HG03460 (cell line): ENCODE results near the gene ENPP1.
"Not testable (repeated sequence)": the region's sequence is repeated elsewhere in the genome, so short reads cannot be mapped to it uniquely, and the experiment has no call there.

Experiments
- ATAC-seq: cut with Tn5 transposase; IDR thresholded peaks from one replicate; pipeline ENCODE4 v1.9.1; 2021; ENCODE audit not compliant: unreplicated experiment

Gene ENPP1

DNA sequence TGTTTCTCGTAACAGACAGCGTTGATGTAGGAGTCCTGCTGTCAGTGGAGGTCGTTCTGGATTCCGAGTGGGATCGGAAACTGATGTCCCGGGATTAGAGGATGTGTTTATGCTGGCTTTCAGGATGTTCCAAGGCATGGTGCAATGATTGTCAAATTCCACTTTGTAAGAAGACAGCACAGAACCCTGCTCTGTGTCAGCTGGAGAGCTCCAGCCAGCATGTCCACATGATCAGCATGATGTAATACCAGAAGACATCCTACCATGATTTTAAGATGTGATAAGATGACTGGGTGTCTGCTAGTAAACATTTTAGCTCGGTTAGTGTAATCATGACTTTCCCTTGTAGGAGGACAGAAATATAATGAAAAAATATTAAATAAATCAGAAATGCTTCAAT, 20.3 kb downstream of the ENPP1 start:
- no peak for ATAC-seq

DNA sequence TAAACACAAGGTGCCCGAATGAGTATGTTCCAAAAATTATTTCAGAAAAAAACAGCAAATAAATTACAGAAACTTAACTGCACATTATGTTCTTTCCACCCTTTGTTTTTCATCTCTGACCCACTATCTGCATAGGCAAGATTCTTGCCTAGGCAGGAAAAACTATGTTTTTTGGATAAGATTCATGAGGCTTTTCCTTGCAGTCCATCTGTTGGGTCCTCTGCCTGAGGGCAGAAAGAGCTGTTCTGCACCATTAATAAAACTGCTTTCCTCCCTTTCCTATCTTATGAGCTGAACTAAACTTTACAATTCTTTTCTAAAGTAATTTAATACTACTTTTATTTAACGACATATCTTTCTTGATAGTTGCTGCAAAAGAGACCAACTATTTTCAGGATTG, 21.1 kb downstream of the ENPP1 start:
- ATAC-seq, result no peak

DNA sequence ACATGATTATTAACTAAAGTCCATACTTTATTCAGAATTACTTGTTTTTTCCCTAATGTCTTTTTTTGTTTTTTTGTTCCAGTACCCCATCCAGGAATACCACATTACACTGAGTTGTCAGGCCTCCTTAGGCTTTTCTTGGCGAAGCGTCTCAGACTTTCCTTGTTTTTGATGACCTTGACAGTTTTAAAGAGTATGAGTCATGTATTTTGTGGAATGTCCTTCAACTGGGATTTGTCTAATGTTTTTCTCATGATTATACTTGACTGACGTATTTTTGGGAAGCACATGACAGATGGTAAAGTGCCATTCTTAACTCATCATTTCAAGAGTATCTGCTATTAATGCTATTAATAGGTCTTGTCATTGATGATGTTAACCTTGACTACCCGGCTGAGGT, 23.6 kb downstream of the ENPP1 start:
- ATAC-seq, result no peak

DNA sequence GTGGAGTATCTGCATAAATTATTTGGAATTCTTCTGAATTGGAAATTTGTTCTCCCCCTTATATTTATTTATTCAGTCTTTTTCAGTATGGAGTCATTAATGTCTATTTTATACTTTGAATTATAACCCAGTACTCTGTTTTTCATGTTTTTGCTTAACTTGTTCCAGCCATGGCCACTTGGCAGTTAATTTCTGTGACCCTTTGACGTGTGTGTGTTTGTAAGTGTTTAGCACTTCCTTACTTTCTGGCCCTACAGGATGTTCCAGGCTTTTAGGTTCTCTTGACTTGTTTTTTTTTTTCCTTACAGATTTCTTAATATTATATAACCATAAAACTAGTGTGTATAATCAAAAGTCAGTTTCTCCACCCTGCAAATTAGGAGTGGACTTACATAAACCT, 24.1 kb downstream of the ENPP1 start:
- ATAC-seq, result no peak

DNA sequence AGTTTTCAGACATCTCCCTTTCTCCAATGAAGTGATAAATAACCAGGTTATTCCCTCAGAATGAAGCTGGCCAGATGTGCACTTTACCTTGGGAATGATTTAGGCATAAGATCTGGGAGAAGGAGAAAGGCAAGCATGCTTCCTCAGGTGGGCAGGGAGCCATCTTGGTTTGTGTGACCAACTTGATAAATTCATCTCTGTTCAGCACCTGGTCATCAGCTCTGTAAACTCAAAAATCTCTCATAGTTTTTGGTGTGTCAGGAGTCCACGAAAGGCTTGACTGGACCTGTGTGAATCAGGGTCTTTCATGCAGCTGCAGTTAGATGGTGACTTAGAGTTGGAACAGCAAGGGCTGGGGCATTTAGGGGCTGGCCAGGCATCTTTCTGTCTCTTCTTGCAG, 24.5 kb downstream of the ENPP1 start:
- ATAC-seq, result no peak

DNA sequence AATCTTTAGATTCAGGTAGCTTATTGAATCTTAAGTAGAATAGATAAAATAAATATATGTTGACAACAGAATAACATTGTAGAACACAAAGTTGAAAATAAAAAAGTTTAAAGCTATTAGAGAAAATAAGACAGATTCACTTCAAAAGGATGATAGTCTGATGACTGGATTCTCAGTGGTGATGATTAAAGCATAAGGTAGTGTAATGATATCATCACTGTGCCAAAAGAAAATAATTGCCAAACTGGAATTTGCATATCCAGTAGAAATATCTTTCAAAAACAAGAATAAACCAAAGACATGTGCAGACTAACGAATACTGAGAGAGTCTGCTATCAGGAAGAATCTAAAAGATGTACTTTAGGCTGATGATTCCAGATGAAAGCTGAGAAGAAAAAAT, 30.2 kb downstream of the ENPP1 start:
- ATAC-seq, result no peak

DNA sequence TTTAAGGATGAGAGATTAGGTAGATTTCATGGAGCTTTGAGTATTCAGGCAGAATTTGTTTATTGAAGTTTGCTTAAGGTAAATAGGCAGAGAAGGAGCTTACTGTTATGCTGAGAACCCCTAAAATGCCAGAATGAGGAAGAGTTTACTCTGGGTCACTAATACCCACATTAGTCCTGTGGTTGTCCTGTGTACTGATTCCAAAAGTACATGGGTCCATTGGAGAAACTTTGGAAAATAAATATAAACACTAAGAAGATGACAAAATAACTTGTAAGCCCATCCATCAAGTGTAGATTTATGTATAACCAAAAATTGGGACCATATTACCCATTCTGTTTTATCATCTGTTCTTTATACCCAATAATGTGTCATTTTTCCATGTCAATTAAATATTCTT, 31.6 kb downstream of the ENPP1 start:
- no peak for ATAC-seq

DNA sequence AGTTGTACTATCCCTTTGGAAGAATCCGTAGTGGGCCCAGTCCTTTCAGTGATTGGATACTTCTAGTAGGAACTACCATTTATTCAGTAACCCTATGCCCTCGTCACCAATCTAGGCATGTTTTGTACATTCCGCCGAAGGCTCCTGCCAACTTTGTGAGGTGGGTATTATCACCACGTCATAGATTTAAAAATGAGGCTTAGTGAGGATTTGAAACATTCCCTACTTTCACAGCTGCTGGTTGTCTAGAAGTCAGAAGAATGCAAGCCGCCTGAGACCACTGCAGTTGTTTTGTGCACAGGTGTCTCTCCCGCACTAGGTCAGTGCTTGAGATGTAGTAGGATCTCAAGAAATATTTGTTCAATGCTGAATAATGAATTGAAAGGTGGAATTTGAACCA, 32.6 kb downstream of the ENPP1 start:
- no peak for ATAC-seq

DNA sequence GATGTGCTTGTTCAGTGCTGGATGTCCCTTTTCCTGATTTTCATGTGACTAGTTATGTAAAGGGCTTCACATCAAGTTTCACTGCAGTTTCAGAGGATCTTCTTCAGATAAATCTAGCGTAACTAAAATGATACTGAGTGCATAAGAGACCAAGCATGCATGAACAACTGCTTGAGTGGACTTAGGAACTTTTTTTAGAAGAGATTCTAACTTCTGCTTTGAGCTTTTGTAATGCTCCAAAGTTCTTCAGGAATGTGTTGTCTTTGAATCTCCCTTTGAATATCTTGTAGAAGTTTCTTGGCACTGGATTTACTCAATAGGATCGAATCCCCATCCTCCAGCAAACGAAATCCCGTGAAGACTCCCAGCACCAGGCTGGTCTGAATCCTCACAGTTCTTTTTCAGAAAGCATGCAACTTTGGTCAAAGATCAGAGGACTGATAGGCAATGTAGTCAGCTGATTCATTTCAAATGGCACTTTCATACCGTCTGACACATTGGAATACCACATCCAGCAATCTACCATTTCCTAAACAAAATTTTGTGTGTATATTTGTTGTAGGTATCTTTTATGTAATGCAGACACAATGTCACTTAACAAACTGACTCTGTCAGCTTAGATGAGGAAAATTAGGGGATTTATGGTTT, 33.2 kb downstream of the ENPP1 start:
- ATAC-seq, result no peak

DNA sequence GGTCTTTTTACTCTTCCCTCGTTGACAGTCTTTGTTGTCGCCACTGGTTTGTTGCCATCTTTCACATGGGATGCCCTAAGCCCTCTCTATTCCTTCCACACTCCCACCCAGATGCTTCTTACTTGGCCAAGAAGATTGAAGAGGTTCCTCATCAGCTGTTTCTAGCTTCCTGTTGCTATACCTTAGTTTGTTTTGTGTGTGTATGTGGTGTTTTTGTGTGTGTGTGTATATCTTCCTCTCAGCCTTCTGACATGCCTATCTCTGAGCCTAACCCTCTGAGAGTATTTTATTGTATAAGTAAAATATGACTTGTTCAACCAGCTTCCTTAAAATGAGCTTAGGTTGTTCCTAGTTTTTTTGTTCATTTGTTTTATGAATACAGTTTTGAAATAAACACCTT, 35.9 kb downstream of the ENPP1 start:
- no peak for ATAC-seq

DNA sequence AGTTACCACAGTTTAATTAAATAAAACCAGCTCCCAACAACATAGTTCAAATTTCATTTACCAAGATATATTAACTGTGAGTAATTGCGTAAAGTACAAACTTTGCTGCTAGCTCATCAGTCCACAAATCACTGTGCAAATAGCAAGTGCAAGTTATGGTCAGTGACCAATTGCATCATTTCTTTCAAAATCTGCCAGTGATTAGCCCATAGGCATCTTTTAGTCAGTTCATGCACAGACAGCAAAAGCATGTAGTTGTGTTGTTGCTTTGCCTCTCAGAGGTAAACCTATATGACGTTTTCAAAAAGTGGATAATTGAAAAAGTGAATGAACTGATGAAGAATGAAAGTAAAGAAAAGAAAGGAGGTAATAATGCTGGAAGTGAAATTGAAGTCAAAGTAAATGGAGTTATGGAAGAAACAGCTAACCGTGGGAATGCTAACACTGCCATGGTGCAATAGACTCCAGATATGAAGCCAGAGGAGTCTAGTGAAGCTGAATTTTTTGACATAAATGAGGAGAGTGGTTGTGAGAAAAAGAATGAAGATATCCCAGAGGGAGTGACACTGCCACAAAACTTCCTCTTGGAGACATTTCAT, 36.5 kb downstream of the ENPP1 start:
- no peak for ATAC-seq

DNA sequence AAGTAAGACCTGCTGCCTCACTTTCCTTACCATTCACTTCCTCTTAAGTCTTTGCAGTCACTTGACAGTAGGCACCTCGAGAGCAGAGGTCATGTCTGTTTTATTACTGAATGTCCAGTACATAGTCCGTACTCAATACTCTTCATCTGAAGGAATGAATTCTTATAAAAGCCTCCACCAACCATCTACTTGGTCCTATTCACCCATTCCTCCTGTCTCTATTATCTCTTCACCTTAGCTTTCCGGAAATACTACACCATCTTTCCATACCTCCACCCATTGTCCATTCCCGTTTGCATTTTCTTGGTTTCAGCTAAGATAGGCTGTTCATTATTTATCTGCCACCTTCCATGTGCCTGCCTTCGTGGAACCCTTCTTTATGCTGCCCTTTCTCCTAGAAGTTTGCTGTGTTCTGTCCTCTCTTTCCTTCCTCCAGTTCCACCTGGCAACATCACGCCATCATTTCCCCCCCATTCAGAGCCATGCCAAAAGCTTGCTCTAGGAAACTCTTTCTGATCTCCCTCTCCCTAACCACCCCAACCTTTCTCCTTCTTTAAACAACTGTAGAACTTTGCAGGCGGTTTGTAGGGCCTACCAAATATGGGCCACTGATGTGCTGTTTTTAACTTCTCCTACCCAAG, 38.3 kb downstream of the ENPP1 start:
- ATAC-seq, result no peak

DNA sequence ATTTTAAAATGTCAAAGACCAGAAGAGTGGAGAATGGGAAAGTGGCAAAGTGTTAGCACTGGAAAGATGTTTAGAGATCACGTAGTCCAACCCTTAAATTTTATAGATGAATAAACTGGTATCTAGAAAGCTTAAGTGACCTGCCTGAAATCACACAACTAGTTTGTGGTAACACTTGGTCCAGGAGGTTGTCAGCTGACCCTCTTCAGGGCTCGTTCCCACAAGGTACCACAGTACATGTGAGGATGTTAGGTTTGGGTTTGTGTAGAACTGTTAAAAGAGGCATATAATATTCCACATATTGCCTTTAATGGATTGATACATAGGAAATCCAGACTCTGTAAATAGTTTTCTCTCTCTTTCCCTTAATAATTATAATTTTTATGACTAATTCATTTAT, 39.1 kb downstream of the ENPP1 start:
- ATAC-seq, result no peak

DNA sequence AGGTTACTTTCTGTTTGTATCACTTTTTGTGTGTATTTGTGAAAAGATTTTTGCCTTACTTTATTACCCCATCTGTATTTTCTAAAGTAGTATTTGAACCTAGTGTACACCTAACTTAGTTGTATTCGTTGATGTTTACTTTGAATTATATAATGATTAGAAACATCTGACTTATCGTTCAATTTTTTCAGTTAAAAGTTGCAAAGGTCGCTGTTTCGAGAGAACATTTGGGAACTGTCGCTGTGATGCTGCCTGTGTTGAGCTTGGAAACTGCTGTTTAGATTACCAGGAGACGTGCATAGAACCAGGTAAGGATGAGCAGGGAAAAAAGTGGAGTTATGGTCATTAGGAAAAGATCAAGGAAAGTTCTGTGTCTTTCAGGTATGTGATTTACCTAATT, 42.0 kb downstream of the ENPP1 start:
- ATAC-seq, result no peak

DNA sequence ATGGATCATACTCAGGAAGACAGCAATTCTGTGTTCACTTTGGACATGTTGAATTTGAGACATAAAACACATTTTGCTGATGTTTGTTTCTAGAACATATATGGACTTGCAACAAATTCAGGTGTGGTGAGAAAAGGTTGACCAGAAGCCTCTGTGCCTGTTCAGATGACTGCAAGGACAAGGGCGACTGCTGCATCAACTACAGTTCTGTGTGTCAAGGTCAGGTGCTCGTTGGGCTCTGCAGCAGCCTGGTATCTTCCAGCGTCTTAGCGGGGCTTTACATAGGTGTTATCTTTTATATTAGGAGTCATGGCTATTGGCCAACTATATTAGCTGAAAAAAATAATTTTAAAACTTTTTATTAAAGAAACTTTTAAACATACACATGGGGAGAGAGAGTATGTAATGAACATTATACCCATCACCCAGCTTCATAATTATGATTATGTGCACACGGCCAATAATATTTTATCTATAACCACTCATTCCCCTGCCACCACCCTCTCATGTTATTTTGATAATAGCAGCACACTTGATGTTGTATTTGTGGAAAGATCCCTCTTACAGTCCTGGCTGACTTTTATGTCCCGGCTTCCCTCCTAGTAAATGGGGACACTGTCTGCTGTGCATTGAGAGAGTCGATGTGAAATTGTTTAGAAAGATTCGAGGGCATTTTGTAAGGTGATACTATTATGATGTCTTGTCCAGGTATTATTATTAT, 43.4 kb downstream of the ENPP1 start:
- no peak for ATAC-seq

DNA sequence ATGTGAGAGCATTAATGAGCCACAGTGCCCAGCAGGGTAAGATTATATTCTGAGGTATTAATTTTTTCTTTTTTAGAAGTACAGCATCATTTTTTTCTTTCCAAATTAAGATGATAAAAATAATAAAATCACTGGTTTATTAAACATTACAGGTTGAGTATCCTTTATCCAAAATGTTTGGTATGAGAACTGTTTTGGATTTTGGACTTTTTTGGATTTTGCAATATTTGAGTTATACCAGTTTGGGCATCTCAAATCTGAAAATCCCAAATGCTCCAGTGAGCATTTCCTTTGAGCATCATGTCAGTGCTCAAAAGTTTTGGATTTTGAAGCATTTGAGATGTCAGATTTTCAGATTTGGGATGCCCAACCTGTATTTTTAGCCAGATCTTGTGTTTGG, 44.4 kb downstream of the ENPP1 start:
- ATAC-seq, result no peak

DNA sequence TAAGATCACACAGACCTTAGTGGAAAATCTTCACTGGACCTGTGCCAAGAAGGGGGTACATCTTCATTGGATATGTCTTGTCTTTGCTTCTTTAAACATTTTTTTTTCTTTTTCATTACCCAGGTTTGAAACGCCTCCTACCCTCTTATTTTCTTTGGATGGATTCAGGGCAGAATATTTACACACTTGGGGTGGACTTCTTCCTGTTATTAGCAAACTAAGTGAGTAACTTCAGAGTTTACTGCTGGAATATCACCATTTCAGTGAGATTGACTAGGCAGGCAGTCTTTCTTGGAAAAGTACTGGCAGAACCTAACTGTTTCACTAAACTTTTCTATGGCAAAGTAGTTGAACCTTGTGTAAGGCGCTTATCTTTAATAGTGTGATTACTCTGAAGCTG, 47.0 kb downstream of the ENPP1 start:
- ATAC-seq, result no peak

DNA sequence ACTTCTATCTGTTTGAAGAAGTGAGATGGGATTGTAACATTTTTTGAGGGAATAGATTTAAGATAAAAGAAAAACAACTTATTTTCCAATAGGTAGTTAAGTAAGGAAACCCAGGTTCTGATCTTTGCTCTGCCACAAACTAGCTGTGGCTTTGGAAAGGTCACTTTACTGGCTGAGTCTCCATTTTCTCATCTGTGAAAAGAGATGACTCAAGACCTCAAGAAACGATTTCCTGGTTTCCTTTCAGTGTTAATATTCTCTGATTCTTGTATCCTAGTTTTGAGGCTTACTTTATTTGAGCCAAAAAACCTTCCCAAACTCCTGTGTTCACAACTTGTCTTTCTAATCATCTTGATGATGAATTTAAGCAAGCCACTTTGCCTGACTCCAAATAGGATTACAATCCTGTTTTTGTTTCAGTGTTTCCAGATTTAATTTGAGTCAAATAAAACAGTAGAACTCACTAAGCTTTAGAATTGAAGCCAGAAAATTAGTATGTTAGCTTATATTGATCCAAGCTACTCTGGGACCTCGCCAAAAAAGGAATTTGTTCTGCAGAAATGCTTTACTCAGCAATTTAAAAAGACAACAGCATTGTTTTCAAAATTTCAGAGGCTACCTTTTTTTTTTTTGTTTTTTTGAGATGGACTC, 51.1 kb downstream of the ENPP1 start:
- ATAC-seq, result no peak

DNA sequence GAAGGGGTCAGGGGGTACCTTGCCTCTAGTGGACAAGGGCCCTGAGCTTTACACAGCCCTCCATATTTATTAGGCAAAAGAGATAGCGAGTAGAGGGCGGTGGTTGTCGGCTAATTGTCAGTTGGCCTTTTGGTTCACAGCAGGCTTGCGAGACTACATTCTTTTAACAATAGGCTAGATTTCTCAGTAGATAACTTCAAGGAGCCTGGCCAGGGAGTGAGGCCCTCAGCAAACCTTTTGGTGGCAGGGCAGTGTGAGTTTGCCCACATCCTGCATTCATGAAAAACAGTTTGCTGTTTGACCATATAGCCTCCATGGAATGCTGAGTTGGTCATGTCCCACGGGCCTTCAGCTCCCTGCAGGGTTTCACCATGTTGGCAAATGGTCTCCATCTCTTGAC, 51.8 kb downstream of the ENPP1 start:
- ATAC-seq, result not testable (repeated sequence)

DNA sequence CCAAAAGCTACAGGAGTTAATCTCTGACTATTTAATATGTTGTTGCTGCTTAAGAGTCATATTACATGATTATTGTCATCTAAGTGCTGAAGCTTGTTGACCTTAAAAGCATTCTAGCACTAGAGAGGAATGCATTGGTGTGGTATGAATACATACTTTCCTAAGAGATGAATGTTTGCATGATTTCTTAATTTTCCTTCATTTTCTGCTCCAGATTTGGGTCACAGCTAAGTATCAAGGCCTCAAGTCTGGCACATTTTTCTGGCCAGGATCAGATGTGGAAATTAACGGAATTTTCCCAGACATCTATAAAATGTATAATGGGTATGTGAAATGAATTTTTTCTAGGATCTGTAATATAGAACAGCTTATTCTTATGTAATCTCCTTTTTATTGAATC, 53.6 kb downstream of the ENPP1 start:
- ATAC-seq, result no peak

DNA sequence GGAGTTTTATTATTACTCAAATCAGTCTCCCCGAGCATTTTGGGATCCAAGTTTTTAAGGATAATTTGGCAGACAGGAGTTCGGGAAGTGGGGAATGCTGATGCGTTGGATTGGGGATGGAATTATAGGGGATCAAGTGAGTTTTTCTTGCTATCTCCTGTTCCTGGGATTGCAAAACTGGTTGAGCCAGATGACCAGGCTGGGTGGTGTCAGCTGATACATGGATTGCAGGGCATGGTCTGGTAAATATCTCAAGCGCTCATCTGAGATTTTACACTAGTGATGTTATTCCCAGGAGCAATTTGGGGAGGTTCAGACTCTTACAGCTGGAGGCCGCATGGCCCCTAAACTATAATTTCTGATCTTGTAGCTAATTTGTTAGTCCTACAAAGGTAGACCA, 54.7 kb downstream of the ENPP1 start:
- ATAC-seq, result no peak

DNA sequence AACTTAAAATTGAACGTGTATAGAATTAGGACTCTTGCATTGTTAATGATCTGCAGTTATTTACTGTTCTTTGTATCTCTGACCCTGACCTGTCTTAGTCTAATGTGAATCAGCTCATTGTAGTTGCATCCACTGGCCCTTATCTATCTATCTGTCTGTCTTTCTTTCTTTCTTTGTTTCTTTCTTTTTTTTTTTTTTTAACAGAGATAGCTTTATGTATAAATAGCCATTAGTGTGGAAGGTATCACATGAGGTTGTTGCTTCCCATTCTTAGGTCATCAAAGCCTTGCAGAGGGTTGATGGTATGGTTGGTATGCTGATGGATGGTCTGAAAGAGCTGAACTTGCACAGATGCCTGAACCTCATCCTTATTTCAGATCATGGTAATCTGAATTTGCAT, 59.9 kb downstream of the ENPP1 start:
- ATAC-seq, result no peak
